Activated naive CD8-positive, alpha-beta T cell (primary cell): ENCODE data around the gene POT1.
"Not testable (repeated sequence)": the region's sequence is repeated elsewhere in the genome, so short reads cannot be mapped to it uniquely, and the experiment has no call there.

ENCODE experiments used
- H3K27ac Mint-ChIP-seq: one replicate; pipeline ENCODE4 v1.8.0; 2021; ENCODE audit warnings: mixed read lengths
- H3K27me3 Mint-ChIP-seq: one replicate; pipeline ENCODE4 v1.8.0; 2021; ENCODE audit warnings: mixed read lengths
- H3K36me3 Mint-ChIP-seq: one replicate; pipeline ENCODE4 v1.8.0; 2021; ENCODE audit warnings: mixed read lengths
- H3K4me1 Mint-ChIP-seq: one replicate; pipeline ENCODE4 v1.8.0; 2021; ENCODE audit warnings: low read depth, mixed read lengths
- H3K4me3 Mint-ChIP-seq: one replicate; pipeline ENCODE4 v1.8.0; 2021; ENCODE audit warnings: mild to moderate bottlenecking, mixed read lengths
- H3K9me3 Mint-ChIP-seq: one replicate; pipeline ENCODE4 v1.8.0; 2021; ENCODE audit warnings: low read depth, mixed read lengths

The POT1 gene, protein sequence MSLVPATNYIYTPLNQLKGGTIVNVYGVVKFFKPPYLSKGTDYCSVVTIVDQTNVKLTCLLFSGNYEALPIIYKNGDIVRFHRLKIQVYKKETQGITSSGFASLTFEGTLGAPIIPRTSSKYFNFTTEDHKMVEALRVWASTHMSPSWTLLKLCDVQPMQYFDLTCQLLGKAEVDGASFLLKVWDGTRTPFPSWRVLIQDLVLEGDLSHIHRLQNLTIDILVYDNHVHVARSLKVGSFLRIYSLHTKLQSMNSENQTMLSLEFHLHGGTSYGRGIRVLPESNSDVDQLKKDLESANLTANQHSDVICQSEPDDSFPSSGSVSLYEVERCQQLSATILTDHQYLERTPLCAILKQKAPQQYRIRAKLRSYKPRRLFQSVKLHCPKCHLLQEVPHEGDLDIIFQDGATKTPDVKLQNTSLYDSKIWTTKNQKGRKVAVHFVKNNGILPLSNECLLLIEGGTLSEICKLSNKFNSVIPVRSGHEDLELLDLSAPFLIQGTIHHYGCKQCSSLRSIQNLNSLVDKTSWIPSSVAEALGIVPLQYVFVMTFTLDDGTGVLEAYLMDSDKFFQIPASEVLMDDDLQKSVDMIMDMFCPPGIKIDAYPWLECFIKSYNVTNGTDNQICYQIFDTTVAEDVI

DNA sequence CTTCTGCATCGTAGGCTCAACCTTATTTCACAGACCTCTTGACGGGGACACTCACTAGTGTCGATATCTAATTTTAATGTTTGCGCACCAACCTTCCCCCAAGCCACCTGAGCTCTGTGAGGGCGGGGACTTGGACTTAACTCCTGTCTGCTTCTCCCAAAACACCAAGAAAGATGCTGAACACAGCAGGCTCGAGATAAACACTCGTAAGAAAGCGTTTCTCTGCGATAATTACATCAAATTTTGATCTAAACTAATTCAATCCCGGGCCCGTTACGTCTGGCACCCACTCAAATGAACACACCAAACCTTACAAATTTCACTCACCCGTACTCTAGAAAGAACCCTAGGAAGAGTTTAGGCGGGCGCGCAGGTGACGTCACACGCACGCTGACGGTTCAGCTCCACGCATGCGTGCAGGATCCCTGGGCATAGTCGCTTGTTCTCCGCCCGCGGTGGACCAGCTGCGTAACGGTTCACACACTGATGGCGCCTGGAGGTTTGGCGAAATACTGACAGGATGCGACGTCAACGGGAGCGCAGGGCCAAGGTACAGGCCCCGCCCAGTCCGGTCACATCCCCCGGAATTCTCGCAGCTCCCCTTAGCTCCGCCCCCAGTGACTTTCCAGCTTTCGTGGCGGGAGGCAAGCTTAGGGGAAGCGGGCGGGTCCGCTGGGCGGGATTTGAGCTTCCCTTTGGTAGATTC lies at the start of gene POT1:
Gene POT1 (minus strand): TSS at position 359 of the 706 bp plus-strand sequence. CDS start 32,652 bp downstream, outside the sequence.
- Mint-ChIP-seq H3K27ac (peak within 1 kb of the TSS; percentile 97), H3K4me3 (peak within 1 kb of the TSS; percentile 99), H3K9me3 (no peaks in the 10 kb centered on the region), H3K36me3 (peaks cover 16% of the 10 kb centered on the region), H3K27me3 (no peaks in the 10 kb centered on the region), H3K4me1 (peaks cover 52% of the 10 kb centered on the region)

- H3K4me1 Mint-ChIP-seq, H3K27me3 Mint-ChIP-seq, H3K4me3 Mint-ChIP-seq, H3K27ac Mint-ChIP-seq: not testable (repeated sequence)
- Mint-ChIP-seq H3K9me3 (peaks cover 18% of the 10 kb centered on the region), H3K36me3 (peaks cover 17% of the 10 kb centered on the region)
Measured at GRCh38 chr7:124975131-124975530, 45.5 kb upstream of the POT1 start.

GRCh38 chr7:124965553-124965952 lies 35.9 kb upstream of the POT1 start:
- Mint-ChIP-seq H3K27ac (no peak overlapping the region), H3K4me1 (no peaks in the 10 kb centered on the region), H3K4me3 (no peak overlapping the region), H3K27me3 (no peaks in the 10 kb centered on the region), H3K9me3 (no peaks in the 10 kb centered on the region), H3K36me3 (no peaks in the 10 kb centered on the region)

DNA sequence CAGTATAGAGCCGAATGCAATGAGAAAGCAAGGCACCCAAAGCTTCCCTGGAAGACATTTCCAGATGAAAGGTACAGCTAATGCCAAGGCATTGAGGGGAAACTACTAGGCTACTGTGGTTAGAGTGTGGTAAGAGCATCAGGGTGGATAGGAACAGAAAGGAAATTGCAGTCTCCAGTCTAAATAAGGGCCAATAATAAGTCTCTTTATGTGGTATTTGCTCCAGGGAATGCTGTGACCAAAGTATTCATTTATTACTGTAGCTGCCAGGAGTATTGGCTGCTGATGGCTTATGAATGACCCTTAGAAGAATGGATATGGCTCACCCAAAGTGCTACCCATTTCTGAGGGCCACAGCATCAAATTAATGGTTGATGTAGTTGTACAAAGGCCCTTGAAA lies 30.1 kb upstream of the POT1 start:
- Mint-ChIP-seq H3K36me3 (no peaks in the 10 kb centered on the region), H3K4me1 (no peaks in the 10 kb centered on the region), H3K9me3 (peaks cover 6% of the 10 kb centered on the region), H3K27ac (no peak overlapping the region), H3K27me3 (no peaks in the 10 kb centered on the region), H3K4me3 (no peak overlapping the region)

- H3K4me3 Mint-ChIP-seq, H3K27me3 Mint-ChIP-seq, H3K27ac Mint-ChIP-seq, H3K9me3 Mint-ChIP-seq, H3K36me3 Mint-ChIP-seq, H3K4me1 Mint-ChIP-seq: not testable (repeated sequence)
Measured at GRCh38 chr7:124957952-124958351, 28.3 kb upstream of the POT1 start.

- H3K36me3 Mint-ChIP-seq: no peaks in the 10 kb centered on the region
- H3K27ac Mint-ChIP-seq: no peak overlapping the region
- no peaks in the 10 kb centered on the region for H3K4me1 Mint-ChIP-seq
- no peak overlapping the region for H3K4me3 Mint-ChIP-seq
- H3K27me3 Mint-ChIP-seq: no peaks in the 10 kb centered on the region
- H3K9me3 Mint-ChIP-seq: peaks cover 6% of the 10 kb centered on the region
Measured at GRCh38 chr7:124956160-124956559, 26.5 kb upstream of the POT1 start.

DNA sequence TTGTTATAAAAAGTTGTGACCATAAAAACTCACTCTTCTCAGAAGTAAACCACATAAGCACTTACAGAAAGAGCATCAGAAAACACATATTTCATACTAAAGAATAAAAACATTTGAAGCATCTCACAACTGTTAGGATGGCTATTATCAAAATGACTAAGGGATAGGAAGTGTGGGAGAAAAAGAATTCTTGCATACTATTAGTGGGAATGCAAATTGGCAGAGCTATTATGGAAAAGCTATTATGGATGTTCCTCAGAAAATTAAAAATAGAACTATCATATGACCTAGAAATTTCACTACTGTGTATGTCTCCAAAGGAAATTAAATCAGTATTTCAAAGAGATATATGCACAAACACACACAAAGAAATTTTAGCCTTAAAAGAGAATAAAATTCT lies 25.2 kb upstream of the POT1 start:
- Mint-ChIP-seq H3K4me3 (no peak overlapping the region), H3K27ac (no peak overlapping the region), H3K9me3 (peaks cover 6% of the 10 kb centered on the region), H3K4me1 (no peaks in the 10 kb centered on the region), H3K27me3 (no peaks in the 10 kb centered on the region), H3K36me3 (no peaks in the 10 kb centered on the region)

GRCh38 chr7:124945680-124946079 lies 16.1 kb upstream of the POT1 start:
- Mint-ChIP-seq H3K4me1 (no peaks in the 10 kb centered on the region), H3K27ac (no peak overlapping the region)

DNA sequence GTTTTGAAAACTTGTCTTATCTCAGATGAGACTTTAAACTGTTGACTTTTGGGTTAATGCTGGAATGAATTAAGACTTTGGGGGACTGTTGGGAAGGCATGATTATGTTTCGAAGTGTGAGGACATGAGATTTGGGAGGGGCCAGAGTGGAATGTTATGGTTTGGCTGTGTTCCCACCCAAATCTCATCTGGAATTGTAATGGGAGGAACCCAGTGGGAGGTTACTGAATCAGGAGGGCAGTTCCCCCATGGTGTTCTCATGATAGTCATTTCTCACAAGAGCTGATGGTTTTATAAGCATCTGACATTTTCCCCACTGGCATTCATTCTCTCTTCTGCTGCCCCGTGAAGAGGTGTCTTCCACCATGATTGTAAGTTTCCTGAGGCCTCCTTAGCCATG lies 13.8 kb upstream of the POT1 start:
- Mint-ChIP-seq H3K4me1 (no peaks in the 10 kb centered on the region), H3K27me3 (no peaks in the 10 kb centered on the region), H3K4me3 (no peak overlapping the region), H3K36me3 (peaks cover 16% of the 10 kb centered on the region), H3K9me3 (peaks cover 14% of the 10 kb centered on the region), H3K27ac (no peak overlapping the region)

More at GRCh38 chr7:124945680-124946079, 16.1 kb upstream of the POT1 start:
- Mint-ChIP-seq H3K4me3 (no peak overlapping the region), H3K36me3 (peaks cover 16% of the 10 kb centered on the region), H3K9me3 (peaks cover 14% of the 10 kb centered on the region), H3K27me3 (no peaks in the 10 kb centered on the region)

DNA sequence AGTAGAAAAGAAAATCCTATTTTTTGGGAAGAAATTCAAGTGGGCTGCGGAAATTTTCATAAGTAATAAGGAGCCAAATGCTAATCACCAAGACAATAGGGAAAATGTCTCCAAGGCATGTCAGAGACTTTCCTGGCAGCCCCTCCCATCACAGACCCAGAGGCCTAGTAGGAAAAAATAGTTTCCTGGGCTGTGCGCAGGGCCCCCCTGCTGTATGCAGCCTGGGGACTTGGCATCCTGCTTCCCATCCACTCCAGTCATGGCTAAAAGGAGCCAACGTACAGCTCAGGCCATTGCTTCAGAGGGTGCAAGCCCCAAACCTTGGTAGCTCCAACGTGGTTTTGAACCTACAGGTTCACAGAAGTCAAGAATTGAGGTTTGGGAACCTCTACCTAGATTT lies 12.8 kb upstream of the POT1 start:
- Mint-ChIP-seq H3K27me3 (no peaks in the 10 kb centered on the region), H3K9me3 (peaks cover 11% of the 10 kb centered on the region), H3K4me3 (no peak overlapping the region), H3K4me1 (no peaks in the 10 kb centered on the region), H3K36me3 (peaks cover 12% of the 10 kb centered on the region), H3K27ac (no peak overlapping the region)

DNA sequence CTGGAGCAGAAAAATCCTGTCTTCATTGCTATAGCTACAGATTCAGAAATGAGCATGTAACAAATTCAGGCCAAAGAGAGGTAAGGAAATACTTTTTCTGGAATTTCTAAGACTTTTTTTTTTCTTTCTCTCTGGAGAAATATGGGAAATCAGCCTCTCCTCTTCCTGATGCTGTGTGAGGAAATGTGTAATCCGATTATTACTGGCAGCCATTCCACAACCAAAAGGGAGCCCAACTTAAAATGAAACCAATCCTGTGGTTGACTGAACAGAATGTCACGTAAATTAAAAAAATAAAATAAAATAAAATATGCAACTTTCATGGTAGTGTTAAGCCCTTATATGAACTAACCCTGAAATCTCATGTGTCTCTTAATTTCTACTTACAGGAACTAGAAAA lies 10.7 kb upstream of the POT1 start:
- Mint-ChIP-seq H3K9me3 (no peaks in the 10 kb centered on the region), H3K27me3 (no peaks in the 10 kb centered on the region), H3K36me3 (peaks cover 7% of the 10 kb centered on the region), H3K27ac (no peak overlapping the region), H3K4me1 (no peaks in the 10 kb centered on the region), H3K4me3 (no peak overlapping the region)

DNA sequence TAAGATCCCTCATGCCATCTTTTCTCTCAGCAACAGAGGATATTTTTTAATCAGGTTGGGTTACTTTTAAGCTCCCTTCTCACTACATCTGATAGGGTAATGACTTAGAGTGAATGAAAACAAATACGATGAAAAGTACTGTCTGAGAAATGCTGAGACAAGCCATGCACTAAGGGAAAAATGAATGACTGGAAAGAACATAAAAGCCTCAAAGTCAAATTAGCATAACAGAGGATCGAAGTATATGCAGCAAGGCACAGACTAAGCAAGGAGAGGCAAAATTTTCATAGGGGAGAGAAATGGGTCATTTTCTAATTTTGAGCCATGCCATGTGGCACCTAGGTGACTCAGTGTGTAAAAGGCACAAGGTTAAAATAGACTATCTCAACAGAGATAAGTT lies 8.5 kb upstream of the POT1 start:
- Mint-ChIP-seq H3K4me3 (no peak overlapping the region), H3K4me1 (no peaks in the 10 kb centered on the region), H3K27me3 (no peaks in the 10 kb centered on the region), H3K36me3 (peaks cover 4% of the 10 kb centered on the region), H3K9me3 (no peaks in the 10 kb centered on the region), H3K27ac (no peak overlapping the region)

DNA sequence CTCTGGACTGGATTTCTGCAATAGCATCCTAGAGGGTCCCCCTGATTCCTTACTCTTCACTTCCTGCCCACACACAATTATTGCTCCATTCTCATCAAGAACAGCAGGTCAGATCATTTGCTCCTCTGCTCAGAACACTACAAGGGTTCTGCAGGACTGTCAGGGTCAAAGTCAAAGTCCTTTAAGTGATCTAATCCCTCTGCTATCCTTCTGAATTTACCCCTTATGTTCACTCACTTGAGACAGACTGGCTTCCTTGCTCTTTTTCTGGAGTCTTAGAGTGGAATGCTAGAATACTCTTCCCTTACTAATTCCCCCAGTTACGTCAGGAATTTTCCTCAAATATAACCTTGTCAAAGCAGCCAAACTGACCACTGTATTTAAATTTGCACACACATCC lies 7.5 kb upstream of the POT1 start:
- Mint-ChIP-seq H3K27me3 (no peaks in the 10 kb centered on the region), H3K27ac (no peak overlapping the region), H3K4me3 (no peak overlapping the region), H3K4me1 (no peaks in the 10 kb centered on the region), H3K36me3 (peaks cover 2% of the 10 kb centered on the region), H3K9me3 (no peaks in the 10 kb centered on the region)

- Mint-ChIP-seq H3K36me3 (no peaks in the 10 kb centered on the region), H3K4me3 (no peak overlapping the region), H3K27me3 (no peaks in the 10 kb centered on the region), H3K4me1 (peaks cover 6% of the 10 kb centered on the region), H3K9me3 (no peaks in the 10 kb centered on the region), H3K27ac (no peak overlapping the region)
Measured at GRCh38 chr7:124934841-124935240, 5.2 kb upstream of the POT1 start.
